ENCODE results near the gene RTCA. TPM values are rescaled to one million over a fixed set of nuclear protein-coding genes. Genes with fewer than 3 reads are reported as not detected.

RTCA gene
- total RNA-seq, 1 experiment from 2014 or later, result 60.4 TPM

DNA sequence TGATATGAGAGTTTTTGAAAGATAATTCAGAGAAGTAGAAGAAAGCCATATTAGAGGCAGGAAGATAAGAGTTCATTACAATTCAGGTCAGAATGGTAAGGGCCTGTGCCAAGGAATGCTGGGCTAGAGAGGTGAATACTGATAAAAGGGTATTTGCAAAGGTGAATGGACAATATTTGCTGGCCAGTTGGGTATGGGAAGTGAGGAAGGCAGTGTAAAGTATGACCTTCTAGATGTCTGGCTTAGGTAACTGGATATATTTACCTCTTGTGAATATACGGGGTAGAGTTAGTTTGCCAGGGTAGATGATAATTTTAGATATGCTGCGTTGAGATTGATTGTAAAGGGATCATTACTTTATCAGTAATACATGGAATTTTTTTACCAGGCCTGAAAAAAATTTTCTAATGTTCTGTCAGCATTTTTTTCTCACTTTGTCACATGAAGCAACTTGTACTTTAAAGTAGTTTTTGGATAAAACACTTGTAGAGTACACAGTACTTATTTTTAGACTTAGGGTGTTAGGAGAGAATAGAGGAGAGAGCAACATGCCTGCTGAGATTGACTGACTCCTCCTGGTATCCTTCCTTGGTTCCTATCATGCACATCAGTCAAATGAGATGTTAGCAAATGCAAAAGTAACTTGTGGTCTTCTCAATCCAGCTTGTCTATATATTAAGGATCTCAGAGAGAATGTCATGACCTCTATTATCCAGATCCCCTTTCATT lies 14.1 kb downstream of the RTCA start:
- BruUV-seq (replicated peaks), result no TSS peak
- no peaks in the 10 kb centered on the region for H3K9me3 Mint-ChIP-seq (ENCODE audit: unreplicated experiment)
- H3K36me3 Mint-ChIP-seq (ENCODE audit: insufficient read depth, unreplicated experiment), result peaks cover 87% of the 10 kb centered on the region
- ChIA-PET CTCF (no interaction called here), POLR2A (no interaction called here)
- H3K4me3 Mint-ChIP-seq (ENCODE audit: unreplicated experiment), result no peak overlapping the region
- intact Hi-C loops (cut with micrococcal nuclease), result loop anchor here (5.0 to 10.0 kb wide), 2 partner anchors 177 to 585 kb away; no protein-coding TSS in a partner anchor
- H3K27me3 Mint-ChIP-seq (ENCODE audit: insufficient read depth, unreplicated experiment), result no peaks in the 10 kb centered on the region
- H3K27ac Mint-ChIP-seq (ENCODE audit: low read depth, unreplicated experiment), result no peak overlapping the region
- peaks cover 4% of the 10 kb centered on the region for H3K4me1 Mint-ChIP-seq (ENCODE audit: insufficient read depth, unreplicated experiment)
- no peak for DNase-seq (ENCODE audit: unreplicated experiment)
- TF ChIP-seq, protein P1, sequence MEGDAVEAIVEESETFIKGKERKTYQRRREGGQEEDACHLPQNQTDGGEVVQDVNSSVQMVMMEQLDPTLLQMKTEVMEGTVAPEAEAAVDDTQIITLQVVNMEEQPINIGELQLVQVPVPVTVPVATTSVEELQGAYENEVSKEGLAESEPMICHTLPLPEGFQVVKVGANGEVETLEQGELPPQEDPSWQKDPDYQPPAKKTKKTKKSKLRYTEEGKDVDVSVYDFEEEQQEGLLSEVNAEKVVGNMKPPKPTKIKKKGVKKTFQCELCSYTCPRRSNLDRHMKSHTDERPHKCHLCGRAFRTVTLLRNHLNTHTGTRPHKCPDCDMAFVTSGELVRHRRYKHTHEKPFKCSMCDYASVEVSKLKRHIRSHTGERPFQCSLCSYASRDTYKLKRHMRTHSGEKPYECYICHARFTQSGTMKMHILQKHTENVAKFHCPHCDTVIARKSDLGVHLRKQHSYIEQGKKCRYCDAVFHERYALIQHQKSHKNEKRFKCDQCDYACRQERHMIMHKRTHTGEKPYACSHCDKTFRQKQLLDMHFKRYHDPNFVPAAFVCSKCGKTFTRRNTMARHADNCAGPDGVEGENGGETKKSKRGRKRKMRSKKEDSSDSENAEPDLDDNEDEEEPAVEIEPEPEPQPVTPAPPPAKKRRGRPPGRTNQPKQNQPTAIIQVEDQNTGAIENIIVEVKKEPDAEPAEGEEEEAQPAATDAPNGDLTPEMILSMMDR (IDR thresholded peaks at IDR 0.05; ENCODE audit: unreplicated experiment), result no peak

DNA sequence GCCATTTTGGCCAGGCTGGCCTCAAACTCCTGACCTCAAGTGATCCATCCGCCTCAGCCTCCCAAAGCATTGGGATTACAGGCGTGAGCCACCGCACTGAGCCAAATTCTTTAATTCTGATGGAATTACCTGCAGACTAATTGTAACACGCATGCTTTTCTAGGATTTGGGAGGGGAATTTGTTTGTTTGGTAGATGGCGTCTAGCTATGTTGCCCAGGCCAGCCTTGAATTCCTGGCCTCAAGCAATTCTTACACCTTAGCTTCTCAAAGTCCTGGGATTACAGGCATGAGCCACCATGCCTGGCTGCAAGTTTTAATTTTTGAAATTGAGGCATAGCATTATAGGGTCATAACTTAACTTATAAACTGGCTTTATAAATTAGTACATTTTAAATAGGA lies 18.6 kb downstream of the RTCA start:
- no peaks in the 10 kb centered on the region for H3K27me3 Mint-ChIP-seq (ENCODE audit: insufficient read depth, unreplicated experiment)
- H3K4me3 Mint-ChIP-seq (ENCODE audit: unreplicated experiment), result no peak overlapping the region
- ChIA-PET CTCF (no interaction called here), POLR2A (interaction anchor here (0.9 kb wide), 1 partner anchor 18 kb away, joined by 3 read pairs; the partner anchor contains the start of gene RTCA)
- H3K9me3 Mint-ChIP-seq (ENCODE audit: unreplicated experiment), result no peaks in the 10 kb centered on the region
- H3K4me1 Mint-ChIP-seq (ENCODE audit: insufficient read depth, unreplicated experiment), result no peaks in the 10 kb centered on the region
- no TSS peak for BruUV-seq (replicated peaks)
- H3K27ac Mint-ChIP-seq (ENCODE audit: low read depth, unreplicated experiment), result no peak overlapping the region
- TF ChIP-seq, protein P1 (IDR thresholded peaks at IDR 0.05; ENCODE audit: unreplicated experiment), result no peak
- H3K36me3 Mint-ChIP-seq (ENCODE audit: insufficient read depth, unreplicated experiment), result peaks cover 89% of the 10 kb centered on the region
- DNase-seq (ENCODE audit: unreplicated experiment), result no peak
- intact Hi-C loops (cut with micrococcal nuclease), result no loop called here

DNA sequence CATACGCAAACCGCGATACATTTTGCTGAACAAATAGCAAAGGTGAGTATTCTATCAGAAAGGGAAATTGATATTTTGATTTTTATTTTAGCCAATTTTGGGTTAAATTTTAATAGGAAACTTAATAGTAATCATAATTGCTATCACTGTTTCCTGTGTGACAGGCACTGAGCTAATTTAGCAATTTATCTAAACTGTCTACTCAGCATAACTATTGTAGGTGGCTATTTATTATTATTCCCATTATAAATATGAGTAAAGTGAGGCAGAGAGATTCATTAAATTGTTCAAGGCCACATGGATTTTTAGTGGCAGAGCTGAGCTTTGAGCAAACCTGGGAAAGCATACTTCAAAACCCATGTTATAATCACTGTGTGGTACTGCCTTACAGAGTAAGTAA lies 21.1 kb downstream of the RTCA start:
- Mint-ChIP-seq H3K36me3 (ENCODE audit: insufficient read depth, unreplicated experiment) (peaks cover 79% of the 10 kb centered on the region), H3K27ac (ENCODE audit: low read depth, unreplicated experiment) (no peak overlapping the region), H3K4me1 (ENCODE audit: insufficient read depth, unreplicated experiment) (no peaks in the 10 kb centered on the region), H3K27me3 (ENCODE audit: insufficient read depth, unreplicated experiment) (no peaks in the 10 kb centered on the region), H3K4me3 (ENCODE audit: unreplicated experiment) (no peak overlapping the region), H3K9me3 (ENCODE audit: unreplicated experiment) (no peaks in the 10 kb centered on the region)
- CTCF ChIA-PET, result interaction anchor here (1.4 kb wide), 1 partner anchor 172 kb away, joined by 3 read pairs; no protein-coding TSS in a partner anchor
- BruUV-seq (replicated peaks), result no TSS peak
- no peak for DNase-seq (ENCODE audit: unreplicated experiment)
- intact Hi-C loops (cut with micrococcal nuclease), result no loop called here
- TF ChIP-seq, protein P1 (IDR thresholded peaks at IDR 0.05; ENCODE audit: unreplicated experiment), result no peak
- POLR2A ChIA-PET, result interaction anchor here (0.9 to 1.2 kb wide), 4 partner anchors 11 to 38 kb away, joined by 3 to 4 read pairs (median 3); partner anchors contain the start of genes DBT and RTCA

DNA sequence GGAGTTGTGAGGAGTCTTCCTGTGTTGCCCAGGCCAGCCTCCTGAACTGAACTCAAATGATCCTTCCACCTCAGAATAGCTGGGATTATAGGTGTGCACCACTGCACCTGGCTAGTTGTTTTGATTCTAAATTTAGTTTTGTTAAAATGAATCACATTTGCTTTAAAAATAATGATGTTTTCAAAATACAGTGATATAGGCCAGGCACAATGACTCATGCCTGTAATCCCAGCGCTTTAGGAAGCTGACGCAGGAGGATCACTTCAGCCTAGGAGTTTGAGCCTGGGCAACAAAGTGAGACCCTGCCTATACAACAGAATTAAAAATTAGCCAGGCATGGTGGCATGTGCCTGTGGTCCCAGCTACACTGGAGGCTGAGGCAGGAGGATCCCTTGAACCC lies 24.3 kb downstream of the RTCA start:
- Mint-ChIP-seq H3K36me3 (ENCODE audit: insufficient read depth, unreplicated experiment) (peaks cover 59% of the 10 kb centered on the region), H3K27ac (ENCODE audit: low read depth, unreplicated experiment) (no peak overlapping the region), H3K4me3 (ENCODE audit: unreplicated experiment) (no peak overlapping the region), H3K4me1 (ENCODE audit: insufficient read depth, unreplicated experiment) (no peaks in the 10 kb centered on the region), H3K27me3 (ENCODE audit: insufficient read depth, unreplicated experiment) (no peaks in the 10 kb centered on the region), H3K9me3 (ENCODE audit: unreplicated experiment) (no peaks in the 10 kb centered on the region)
- ChIA-PET CTCF (interaction anchor here (0.6 to 1.0 kb wide), 5 partner anchors 11 to 519 kb away, joined by 3 to 4 read pairs (median 3); no protein-coding TSS in a partner anchor), POLR2A (interaction anchor here (0.7 to 1.5 kb wide), 2 partner anchors 22 to 61 kb away, joined by 3 to 5 read pairs; no protein-coding TSS in a partner anchor)
- intact Hi-C loops (cut with micrococcal nuclease), result loop anchor here (5.0 kb wide), 1 partner anchor 167 kb away; no protein-coding TSS in a partner anchor
- TF ChIP-seq, protein P1 (IDR thresholded peaks at IDR 0.05; ENCODE audit: unreplicated experiment), result no peak
- peak; percentile 7 for DNase-seq (ENCODE audit: unreplicated experiment)
- BruUV-seq (replicated peaks), result no TSS peak

Data from MCF 10A (cell line).